K562 (cell line): ENCODE data around the gene SPX. TPM values are rescaled to one million over a fixed set of nuclear protein-coding genes. Genes with fewer than 3 reads are reported as not detected.

Experiments
- ARID1B ChIP-seq: fragments of 450-650 bp; IDR thresholded peaks from 2 replicates; pipeline ENCODE4 v1.6.1; 2016; ENCODE audit warnings: antibody characterized with exemption, mild to moderate bottlenecking, inconsistent platforms
- BHLHE40 ChIP-seq: IDR thresholded peaks from 2 replicates; pipeline ENCODE4 v1.6.1; 2011; ENCODE audit warnings: low read length, improper control_type of control experiment
- FOXK1 ChIP-seq: sonication (generic); formaldehyde crosslinking; IDR thresholded peaks from 2 replicates; pipeline ENCODE4 v1.8.0; 2022; ENCODE audit warnings: missing genetic modification reagents, mild to moderate bottlenecking, borderline replicate concordance
- GABPA ChIP-seq: fragments of 200-800 bp; sonication (Bioruptor generic); conservative IDR thresholded peaks from 2 replicates; pipeline ENCODE4 v1.6.1; 2016; ENCODE audit warnings: low read depth, missing genetic modification characterization, missing compliant biosample characterization
- HNRNPK ChIP-seq: fragments of 200-400 bp; formaldehyde crosslinking; IDR thresholded peaks from one replicate; pipeline ENCODE4 v1.6.1; 2018; ENCODE audit warnings: mild to moderate bottlenecking, low read depth, low read length; ENCODE audit not compliant: poor library complexity, severe bottlenecking
- HNRNPUL1 ChIP-seq: fragments of 200-400 bp; formaldehyde crosslinking; IDR thresholded peaks from 2 replicates; pipeline ENCODE4 v1.6.1; 2017; ENCODE audit warnings: low read length
- IRF9 ChIP-seq: fragments of 450-650 bp; IDR thresholded peaks from 2 replicates; pipeline ENCODE4 v1.6.1; 2016; ENCODE audit warnings: missing biosample characterization, missing genetic modification characterization
- MAZ ChIP-seq, 2 experiments: fragments of 450-650 bp in 1 of 2; sonication (generic) in 1 of 2; formaldehyde crosslinking; IDR thresholded peaks in 1 of 2; conservative IDR thresholded peaks in 1 of 2; 2 replicates each; pipeline versions ENCODE4 v1.4.0 to v1.5.0; 2020; ENCODE audit warnings: mild to moderate bottlenecking in 1 of 2, missing genetic modification reagents in 1 of 2
- MEF2A ChIP-seq: IDR thresholded peaks from 2 replicates; pipeline ENCODE4 v1.6.1; 2011; ENCODE audit warnings: low read depth, mild to moderate bottlenecking, low read length, moderate library complexity; ENCODE audit not compliant: control insufficient read depth
- MTF1 ChIP-seq: fragments of 250-450 bp; sonication (Bioruptor Pico); IDR thresholded peaks from 2 replicates; pipeline ENCODE4 v1.9.0; 2021; ENCODE audit warnings: moderate library complexity, mild to moderate bottlenecking, inconsistent platforms, borderline replicate concordance
- NCOR1 ChIP-seq: fragments of 450-650 bp; IDR thresholded peaks from 2 replicates; pipeline ENCODE4 v1.6.1; 2016; ENCODE audit warnings: mild to moderate bottlenecking, moderate library complexity
- NFIC ChIP-seq: fragments of 450-650 bp; IDR thresholded peaks from 2 replicates; pipeline ENCODE4 v1.6.1; 2017; ENCODE audit warnings: mild to moderate bottlenecking, inconsistent platforms
- NR2C1 ChIP-seq, 2 experiments: fragments of 450-650 bp; IDR thresholded peaks; 2 replicates each; pipeline ENCODE4 v1.6.1; 2017; ENCODE audit warnings: mild to moderate bottlenecking in 2 of 2, antibody characterized with exemption in 1 of 2, inconsistent platforms in 1 of 2, missing compliant biosample characterization in 1 of 2, missing genetic modification characterization in 1 of 2
- SIRT6 ChIP-seq: IDR thresholded peaks from one replicate; pipeline ENCODE4 v1.6.1; 2012; ENCODE audit warnings: low read depth, mild to moderate bottlenecking, control low read depth, inconsistent platforms, low read length, moderate library complexity
- TCF7 ChIP-seq: sonication (generic); IDR thresholded peaks from 2 replicates; pipeline ENCODE4 v1.6.1; 2016; ENCODE audit warnings: antibody characterized with exemption, borderline replicate concordance
- TFAM ChIP-seq: fragments of 250-450 bp; sonication (Bioruptor Pico); conservative IDR thresholded peaks from 2 replicates; pipeline ENCODE4 v1.5.0; 2021; ENCODE audit warnings: mild to moderate bottlenecking, moderate library complexity
- TFAP4 ChIP-seq: sonication (generic); formaldehyde crosslinking; IDR thresholded peaks from 2 replicates; pipeline ENCODE4 v1.8.0; 2022; ENCODE audit warnings: missing genetic modification reagents, mild to moderate bottlenecking, moderate library complexity, borderline replicate concordance
- THAP7 ChIP-seq: fragments of 250-450 bp; sonication (Bioruptor Pico); IDR thresholded peaks from 2 replicates; pipeline ENCODE4 v1.5.0; 2021
- THRAP3 ChIP-seq: fragments of 450-650 bp; IDR thresholded peaks from 2 replicates; pipeline ENCODE4 v1.6.1; 2016; ENCODE audit warnings: mild to moderate bottlenecking, inconsistent platforms, borderline replicate concordance
- ZBTB8A ChIP-seq: fragments of 450-650 bp; IDR thresholded peaks from 2 replicates; pipeline ENCODE4 v1.6.1; 2018; ENCODE audit warnings: mild to moderate bottlenecking, moderate library complexity; ENCODE audit not compliant: partially characterized antibody
- ZKSCAN3 ChIP-seq: fragments of 250-450 bp; sonication (Bioruptor Pico); IDR thresholded peaks from 2 replicates; pipeline ENCODE4 v1.4.0; 2020
- ZNF24 ChIP-seq: fragments of 450-650 bp; IDR thresholded peaks from 2 replicates; pipeline ENCODE4 v1.6.1; 2016
- ZNF347 ChIP-seq: fragments of 450-650 bp; formaldehyde crosslinking; IDR thresholded peaks from 2 replicates; pipeline ENCODE4 v1.4.0; 2020; ENCODE audit warnings: low read depth, mild to moderate bottlenecking, moderate library complexity
- polyA plus RNA-seq, 8 experiments: library from polyadenylated mRNA; depleted of rRNA in 4 of 8; stranded (reverse) in 5 of 8; unstranded in 3 of 8; fragments of >200 nt; fragmentation: Nextera tagmentation in 2 of 8; fragmentation: Illumina TruSeq in 1 of 8; extraction: Ambion mirVana in 2 of 8; extraction: Trizol in 1 of 8; gene quantifications; 2 replicates each; pipeline versions ENCODE4 v1.2.1 to v1.2.3, GENCODE V29; 2011 to 2014; ENCODE audit warnings: inconsistent platforms in 1 of 8, missing spikeins in 1 of 8
- total RNA-seq, 7 experiments: library from RNA; depleted of rRNA in 6 of 7; stranded (reverse); fragments of >200 nt in 6 of 7; fragmentation: Illumina TruSeq in 2 of 7; extraction: Trizol in 2 of 7; gene quantifications; 2 replicates each; pipeline versions ENCODE4 v1.2.1 to v1.2.3, GENCODE V29; 2011 to 2021; ENCODE audit warnings: low replicate concordance in 1 of 7
- TF ChIP-seq, protein P1 (sequence below): fragments of 250-450 bp; sonication (Bioruptor Pico); IDR thresholded peaks from 2 replicates; pipeline ENCODE4 v1.9.0; 2021; ENCODE audit warnings: mild to moderate bottlenecking
- TF ChIP-seq, protein P2 (sequence below): fragments of 450-650 bp; conservative IDR thresholded peaks from 2 replicates; pipeline ENCODE4 v1.6.1; 2016; ENCODE audit warnings: missing genetic modification characterization, low read depth, mild to moderate bottlenecking, missing compliant biosample characterization, moderate library complexity

The SPX gene
- total and polyA plus RNA-seq, 9 of the 15 experiments (the other 6 are each of a cell fraction or from before 2014, with no cell fraction given): 0.06 to 0.40 (median 0.14) TPM

GRCh38 chr12:21501258-21502163 lies 24.6 kb upstream of the SPX start, which contains the start of the genes GOLT1B and RECQL (continued):
- TF ChIP-seq IRF9 (no peak), HNRNPUL1 (no peak), GABPA (tag) (peak; percentile 85), SIRT6 (no peak), THAP7 (CRISPR knock-in tag) (no peak), TFAP4 (CRISPR knock-in tag) (peak; percentile 99), TFAM (no peak), THRAP3 (no peak), BHLHE40 (no peak), FOXK1 (CRISPR knock-in tag) (no peak), MEF2A (no peak), MAZ (CRISPR knock-in tag; conservative IDR thresholded peaks at IDR 0.05 in 1 of 2, IDR thresholded peaks at IDR 0.05 in 1 of 2) (no peak), ZNF24 (no peak), MTF1 (CRISPR knock-in tag) (no peak), NFIC (no peak), ARID1B (no peak), ZBTB8A (no peak), ZNF347 (CRISPR knock-in tag) (no peak), TCF7 (no peak), ZKSCAN3 (no peak), HNRNPK (no peak), NCOR1 (no peak), NR2C1 (IDR thresholded peaks at IDR 0.05) (peak; percentile 38; the same call in 1 of the 2 replicates), NR2C1 (tag; IDR thresholded peaks at IDR 0.05) (0 out of 2 replicates have a peak, but pooled peaks have one; percentile 34)
- TF ChIP-seq, protein P1, sequence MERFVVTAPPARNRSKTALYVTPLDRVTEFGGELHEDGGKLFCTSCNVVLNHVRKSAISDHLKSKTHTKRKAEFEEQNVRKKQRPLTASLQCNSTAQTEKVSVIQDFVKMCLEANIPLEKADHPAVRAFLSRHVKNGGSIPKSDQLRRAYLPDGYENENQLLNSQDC (CRISPR knock-in tag): no peak
- TF ChIP-seq, protein P2, sequence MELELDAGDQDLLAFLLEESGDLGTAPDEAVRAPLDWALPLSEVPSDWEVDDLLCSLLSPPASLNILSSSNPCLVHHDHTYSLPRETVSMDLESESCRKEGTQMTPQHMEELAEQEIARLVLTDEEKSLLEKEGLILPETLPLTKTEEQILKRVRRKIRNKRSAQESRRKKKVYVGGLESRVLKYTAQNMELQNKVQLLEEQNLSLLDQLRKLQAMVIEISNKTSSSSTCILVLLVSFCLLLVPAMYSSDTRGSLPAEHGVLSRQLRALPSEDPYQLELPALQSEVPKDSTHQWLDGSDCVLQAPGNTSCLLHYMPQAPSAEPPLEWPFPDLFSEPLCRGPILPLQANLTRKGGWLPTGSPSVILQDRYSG (tag): no peak
